DMS153 treated with DMSO at 0.1 percent for 48 hours (cell line): ENCODE measurements around the gene PLCG2.
"Not testable (repeated sequence)": the region's sequence is repeated elsewhere in the genome, so short reads cannot be mapped to it uniquely, and the experiment has no call there.

Experiments used
- DNase-seq: peaks from one replicate; lab custom pipeline; 2025; ENCODE audit not compliant: unreplicated experiment; lab: John Stamatoyannopoulos, UW

The PLCG2 gene

GRCh38 chr16:81787659-81788058, 8.6 kb downstream of the PLCG2 start:
- no peak for DNase-seq

- no peak for DNase-seq
Observed at GRCh38 chr16:81790277-81790676, 11.2 kb downstream of the PLCG2 start.

GRCh38 chr16:81790830-81791435, 11.8 kb downstream of the PLCG2 start:
- DNase-seq: no peak

- no peak for DNase-seq
Observed at GRCh38 chr16:81792828-81793227, 13.7 kb downstream of the PLCG2 start.

GRCh38 chr16:81795193-81795592, 16.1 kb downstream of the PLCG2 start:
- no peak for DNase-seq

- DNase-seq: no peak
Observed at GRCh38 chr16:81796035-81796434, 16.9 kb downstream of the PLCG2 start.

GRCh38 chr16:81796583-81797346, 17.7 kb downstream of the PLCG2 start:
- no peak for DNase-seq

- DNase-seq: no peak
Observed at GRCh38 chr16:81797443-81797842, 18.4 kb downstream of the PLCG2 start.

GRCh38 chr16:81798311-81799137, 19.4 kb downstream of the PLCG2 start:
- no peak for DNase-seq

- no peak for DNase-seq
Observed at GRCh38 chr16:81799138-81799504, 20.0 kb downstream of the PLCG2 start.

- not testable (repeated sequence) for DNase-seq
Observed at GRCh38 chr16:81801724-81802123, 22.6 kb downstream of the PLCG2 start.

GRCh38 chr16:81803332-81803731, 24.2 kb downstream of the PLCG2 start:
- DNase-seq: no peak

- DNase-seq: no peak
Observed at GRCh38 chr16:81804134-81804610, 25.1 kb downstream of the PLCG2 start.

- no peak for DNase-seq
Observed at GRCh38 chr16:81806696-81807095, 27.6 kb downstream of the PLCG2 start.

GRCh38 chr16:81807767-81808358, 28.8 kb downstream of the PLCG2 start:
- no peak for DNase-seq

GRCh38 chr16:81808933-81809480, 29.9 kb downstream of the PLCG2 start:
- DNase-seq: no peak

GRCh38 chr16:81809567-81809966, 30.5 kb downstream of the PLCG2 start:
- no peak for DNase-seq

GRCh38 chr16:81810361-81810760, 31.3 kb downstream of the PLCG2 start:
- no peak for DNase-seq

- no peak for DNase-seq
Observed at GRCh38 chr16:81810894-81811538, 31.9 kb downstream of the PLCG2 start.

- no peak for DNase-seq
Observed at GRCh38 chr16:81813648-81814047, 34.6 kb downstream of the PLCG2 start.
